Measurements from ENCODE around the gene HCK. TPM values are rescaled to one million over a fixed set of nuclear protein-coding genes. Genes with fewer than 3 reads are reported as not detected.

HCK gene
- total RNA-seq, 1 donor from 2014 or later: 0.78 TPM

DNA sequence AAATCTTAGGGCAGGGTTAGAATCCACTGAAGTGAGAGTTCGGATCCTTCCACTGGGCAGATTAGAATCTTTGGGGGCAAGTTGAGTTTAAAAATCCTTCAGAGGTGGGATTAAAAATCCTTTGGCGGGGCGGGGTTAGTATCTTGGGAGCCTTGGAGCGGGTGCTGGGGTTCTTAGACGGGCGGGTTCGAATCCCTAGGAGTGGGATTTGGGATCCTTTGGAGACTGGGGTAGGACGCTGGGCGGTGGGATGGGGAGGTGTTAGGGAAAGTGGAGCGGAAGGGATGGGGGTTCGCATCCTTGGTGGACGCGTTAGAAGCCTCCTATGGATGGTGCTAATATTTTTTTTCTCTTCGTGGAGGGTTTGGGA, 337 bp upstream of the HCK start:
- no peak for DNase-seq
- H3K27ac Mint-ChIP-seq (ENCODE audit: unreplicated experiment): no peak overlapping the region

DNA sequence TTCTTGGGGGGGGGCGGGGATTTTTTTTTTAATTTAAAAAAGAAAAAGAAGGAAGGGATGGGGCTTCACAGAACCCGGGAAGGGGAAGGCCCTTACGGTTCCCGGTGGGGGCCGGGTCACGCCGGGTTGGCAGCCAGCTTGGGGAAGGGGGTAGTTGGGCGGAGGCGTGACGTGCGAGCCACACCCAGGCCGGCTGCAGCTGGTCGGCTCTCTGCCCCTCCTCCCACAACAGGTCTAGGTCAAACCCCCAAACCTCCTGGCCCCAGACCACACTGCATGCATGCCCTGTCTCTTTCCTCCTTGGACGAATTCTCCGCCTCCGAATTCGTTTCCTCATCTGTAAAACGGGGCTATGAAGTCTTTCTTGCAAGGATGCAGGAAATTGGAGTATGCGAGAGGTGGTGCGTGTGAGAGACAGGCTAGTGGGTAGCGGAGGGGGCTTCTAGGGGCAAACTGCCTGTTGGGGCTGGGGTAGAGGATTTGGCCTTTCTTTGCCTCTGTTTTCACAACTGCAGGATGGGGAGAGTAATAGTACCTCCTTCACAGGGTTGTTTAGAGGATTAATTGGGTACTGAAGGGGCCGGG, 828 bp downstream of the HCK start:
- H3K27me3 Mint-ChIP-seq (ENCODE audit: unreplicated experiment): peaks cover 23% of the 10 kb centered on the region
- peak overlapping the region; percentile 50 for H3K4me3 Mint-ChIP-seq (ENCODE audit: unreplicated experiment)
- no peak overlapping the region for H3K27ac Mint-ChIP-seq (ENCODE audit: unreplicated experiment)
- DNase-seq: no peak
- peaks cover 12% of the 10 kb centered on the region for H3K9me3 Mint-ChIP-seq (ENCODE audit: unreplicated experiment)
- TF ChIP-seq, protein P1, sequence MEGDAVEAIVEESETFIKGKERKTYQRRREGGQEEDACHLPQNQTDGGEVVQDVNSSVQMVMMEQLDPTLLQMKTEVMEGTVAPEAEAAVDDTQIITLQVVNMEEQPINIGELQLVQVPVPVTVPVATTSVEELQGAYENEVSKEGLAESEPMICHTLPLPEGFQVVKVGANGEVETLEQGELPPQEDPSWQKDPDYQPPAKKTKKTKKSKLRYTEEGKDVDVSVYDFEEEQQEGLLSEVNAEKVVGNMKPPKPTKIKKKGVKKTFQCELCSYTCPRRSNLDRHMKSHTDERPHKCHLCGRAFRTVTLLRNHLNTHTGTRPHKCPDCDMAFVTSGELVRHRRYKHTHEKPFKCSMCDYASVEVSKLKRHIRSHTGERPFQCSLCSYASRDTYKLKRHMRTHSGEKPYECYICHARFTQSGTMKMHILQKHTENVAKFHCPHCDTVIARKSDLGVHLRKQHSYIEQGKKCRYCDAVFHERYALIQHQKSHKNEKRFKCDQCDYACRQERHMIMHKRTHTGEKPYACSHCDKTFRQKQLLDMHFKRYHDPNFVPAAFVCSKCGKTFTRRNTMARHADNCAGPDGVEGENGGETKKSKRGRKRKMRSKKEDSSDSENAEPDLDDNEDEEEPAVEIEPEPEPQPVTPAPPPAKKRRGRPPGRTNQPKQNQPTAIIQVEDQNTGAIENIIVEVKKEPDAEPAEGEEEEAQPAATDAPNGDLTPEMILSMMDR (IDR thresholded peaks at IDR 0.05; ENCODE audit: partially characterized antibody, unreplicated experiment): no peak
- H3K36me3 Mint-ChIP-seq (ENCODE audit: unreplicated experiment): peaks cover 7% of the 10 kb centered on the region
- H3K4me1 Mint-ChIP-seq (ENCODE audit: low read depth, unreplicated experiment): no peaks in the 10 kb centered on the region

More for the DNA sequence above, 337 bp upstream of the HCK start:
- TF ChIP-seq, protein P1 (IDR thresholded peaks at IDR 0.05; ENCODE audit: partially characterized antibody, unreplicated experiment): no peak
- H3K4me3 Mint-ChIP-seq (ENCODE audit: unreplicated experiment): peak overlapping the region; percentile 66
- peaks cover 7% of the 10 kb centered on the region for H3K36me3 Mint-ChIP-seq (ENCODE audit: unreplicated experiment)
- no peaks in the 10 kb centered on the region for H3K4me1 Mint-ChIP-seq (ENCODE audit: low read depth, unreplicated experiment)
- peaks cover 22% of the 10 kb centered on the region for H3K27me3 Mint-ChIP-seq (ENCODE audit: unreplicated experiment)
- peaks cover 12% of the 10 kb centered on the region for H3K9me3 Mint-ChIP-seq (ENCODE audit: unreplicated experiment)

DNA sequence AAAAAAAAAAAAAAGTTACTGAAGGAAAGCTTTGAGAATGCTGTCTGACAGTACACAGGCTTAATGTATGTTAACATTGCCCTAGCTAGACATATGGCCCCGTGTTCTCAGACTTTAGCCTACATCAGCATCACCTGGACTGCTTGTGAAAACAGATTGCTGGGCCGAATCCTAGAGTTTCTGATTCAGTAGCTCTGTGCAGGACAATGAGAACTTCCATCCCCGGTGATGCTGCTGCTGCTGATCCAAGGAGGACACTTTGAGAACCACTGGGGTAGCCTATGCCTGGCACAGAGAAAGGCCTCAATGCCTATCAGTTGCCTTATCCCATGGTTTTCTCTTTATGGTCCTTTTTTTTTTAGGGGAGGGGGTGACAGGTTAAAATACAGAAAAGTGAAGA, 1.6 kb downstream of the HCK start:
- no peaks in the 10 kb centered on the region for H3K4me1 Mint-ChIP-seq (ENCODE audit: low read depth, unreplicated experiment)
- H3K4me3 Mint-ChIP-seq (ENCODE audit: unreplicated experiment): no peak overlapping the region
- H3K27ac Mint-ChIP-seq (ENCODE audit: unreplicated experiment): no peak overlapping the region
- H3K36me3 Mint-ChIP-seq (ENCODE audit: unreplicated experiment): peaks cover 7% of the 10 kb centered on the region
- peaks cover 23% of the 10 kb centered on the region for H3K27me3 Mint-ChIP-seq (ENCODE audit: unreplicated experiment)
- TF ChIP-seq, protein P1 (IDR thresholded peaks at IDR 0.05; ENCODE audit: partially characterized antibody, unreplicated experiment): no peak
- H3K9me3 Mint-ChIP-seq (ENCODE audit: unreplicated experiment): peaks cover 12% of the 10 kb centered on the region
- no peak for DNase-seq

DNA sequence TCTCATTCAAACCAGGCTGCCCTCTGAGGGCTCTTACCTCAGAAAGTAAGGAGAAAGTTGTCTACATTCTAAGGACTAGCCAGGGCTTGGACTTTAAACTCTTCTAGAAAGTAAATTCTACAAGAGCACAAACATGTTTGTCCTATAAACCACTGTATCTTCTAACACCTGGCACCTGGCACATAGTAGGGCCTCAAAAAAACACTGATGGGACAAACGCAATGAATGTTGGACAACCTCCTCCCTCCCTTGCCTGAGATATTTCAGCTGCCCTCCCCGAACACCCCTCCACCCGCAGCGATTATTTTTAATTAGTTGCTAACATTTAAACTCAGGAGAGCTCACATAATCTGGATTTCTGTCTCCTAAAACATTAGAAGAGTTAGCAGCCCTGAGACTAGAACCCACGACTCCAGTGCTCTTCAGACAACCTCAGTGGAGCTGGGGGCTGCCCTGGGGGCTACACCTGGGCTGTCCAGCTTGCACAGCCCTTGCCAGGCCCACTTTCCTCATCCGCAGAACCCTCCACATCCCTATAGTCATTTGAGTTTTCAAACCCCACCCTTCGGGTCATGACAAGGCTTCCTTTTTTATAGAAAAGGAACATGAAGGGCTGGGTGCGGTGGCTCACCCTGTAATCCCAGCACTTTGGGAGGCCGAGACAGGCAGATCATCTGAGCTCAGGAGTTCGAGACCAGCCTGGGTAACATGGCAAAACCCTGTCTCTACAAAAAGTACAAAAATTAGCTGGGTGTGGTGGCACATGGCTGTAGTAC, 4.9 kb downstream of the HCK start:
- peaks cover 24% of the 10 kb centered on the region for H3K27me3 Mint-ChIP-seq (ENCODE audit: unreplicated experiment)
- H3K4me1 Mint-ChIP-seq (ENCODE audit: low read depth, unreplicated experiment): no peaks in the 10 kb centered on the region
- no peak for DNase-seq
- H3K36me3 Mint-ChIP-seq (ENCODE audit: unreplicated experiment): peaks cover 11% of the 10 kb centered on the region
- peaks cover 9% of the 10 kb centered on the region for H3K9me3 Mint-ChIP-seq (ENCODE audit: unreplicated experiment)
- no peak overlapping the region for H3K4me3 Mint-ChIP-seq (ENCODE audit: unreplicated experiment)
- TF ChIP-seq, protein P1 (IDR thresholded peaks at IDR 0.05; ENCODE audit: partially characterized antibody, unreplicated experiment): no peak
- no peak overlapping the region for H3K27ac Mint-ChIP-seq (ENCODE audit: unreplicated experiment)

DNA sequence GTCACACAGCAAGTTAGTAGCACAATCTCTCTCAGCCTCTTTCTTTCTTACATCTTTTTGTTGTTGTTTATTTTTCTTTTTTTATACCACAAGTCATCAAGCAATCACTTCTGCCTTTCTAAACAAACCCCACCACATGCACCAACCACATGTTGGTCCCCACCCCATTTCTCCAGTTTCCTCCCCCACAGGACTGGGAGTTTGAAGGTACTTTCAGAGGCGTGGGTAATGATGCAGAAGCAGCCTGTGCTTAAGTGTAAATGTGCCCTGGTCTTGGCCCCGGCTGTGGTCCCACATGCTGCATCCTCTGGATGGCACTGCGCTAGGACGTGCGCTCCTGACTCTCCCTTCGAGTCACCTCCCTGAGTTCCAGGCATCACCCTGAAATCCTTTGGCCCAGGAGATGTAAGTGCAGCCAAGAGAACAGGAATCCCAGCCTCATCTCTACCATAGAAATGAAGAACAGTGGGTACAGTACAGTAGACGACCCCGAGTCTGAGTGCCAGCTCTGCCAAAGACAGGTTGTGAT, 5.7 kb downstream of the HCK start:
- Mint-ChIP-seq H3K36me3 (ENCODE audit: unreplicated experiment) (peaks cover 10% of the 10 kb centered on the region), H3K27me3 (ENCODE audit: unreplicated experiment) (peaks cover 21% of the 10 kb centered on the region), H3K4me3 (ENCODE audit: unreplicated experiment) (no peak overlapping the region), H3K4me1 (ENCODE audit: low read depth, unreplicated experiment) (no peaks in the 10 kb centered on the region), H3K27ac (ENCODE audit: unreplicated experiment) (no peak overlapping the region), H3K9me3 (ENCODE audit: unreplicated experiment) (peaks cover 9% of the 10 kb centered on the region)
- DNase-seq: no peak
- TF ChIP-seq, protein P1 (IDR thresholded peaks at IDR 0.05; ENCODE audit: partially characterized antibody, unreplicated experiment): no peak

Measured in glutamatergic neuron (in vitro differentiated cells).